HepG2 (cell line): ENCODE results near the gene RELL1. TPM values are rescaled to one million over a fixed set of nuclear protein-coding genes. Genes with fewer than 3 reads are reported as not detected.

Experiments used
- BHLHE40 ChIP-seq: IDR thresholded peaks from 2 replicates; pipeline ENCODE4 v1.6.1; 2011; ENCODE audit warnings: low read length, improper control_type of control experiment
- HOXA3 ChIP-seq: sonication (generic); formaldehyde crosslinking; IDR thresholded peaks from 2 replicates; pipeline ENCODE4 v1.5.0; 2020; ENCODE audit warnings: missing genetic modification reagents
- KMT2B ChIP-seq: IDR thresholded peaks from 2 replicates; pipeline ENCODE4 v1.6.1; 2016; ENCODE audit warnings: missing genetic modification reagents, missing compliant biosample characterization
- MAFG ChIP-seq: sonication (generic); formaldehyde crosslinking; IDR thresholded peaks from 2 replicates; pipeline ENCODE4 v1.5.1; 2020; ENCODE audit warnings: mild to moderate bottlenecking, missing genetic modification reagents
- MTF2 ChIP-seq: sonication (generic); formaldehyde crosslinking; IDR thresholded peaks from 2 replicates; pipeline ENCODE4 v1.5.0; 2020; ENCODE audit warnings: missing genetic modification reagents, borderline replicate concordance
- REPIN1 ChIP-seq: sonication (generic); formaldehyde crosslinking; IDR thresholded peaks from 2 replicates; pipeline ENCODE4 v1.8.0; 2022; ENCODE audit warnings: missing genetic modification reagents, low read depth, mild to moderate bottlenecking, borderline replicate concordance
- SOX13 ChIP-seq, 3 experiments: fragments of 450-650 bp in 1 of 3; sonication (generic) in 1 of 3; formaldehyde crosslinking in 1 of 3; IDR thresholded peaks in 2 of 3; conservative IDR thresholded peaks in 1 of 3; 2 replicates each; pipeline versions ENCODE4 v1.5.0 to v1.6.1; 2016 to 2020; ENCODE audit warnings: antibody characterized with exemption in 1 of 3, mild to moderate bottlenecking in 1 of 3, missing compliant biosample characterization in 1 of 3, missing genetic modification reagents in 1 of 3, moderate library complexity in 1 of 3
- YEATS2 ChIP-seq: sonication (generic); formaldehyde crosslinking; IDR thresholded peaks from 2 replicates; pipeline ENCODE4 v1.4.0; 2020; ENCODE audit warnings: missing genetic modification reagents, borderline replicate concordance
- YY1 ChIP-seq: IDR thresholded peaks from 2 replicates; pipeline ENCODE4 v1.6.1; 2011; ENCODE audit warnings: low read length, low read depth, moderate library complexity, mild to moderate bottlenecking; ENCODE audit not compliant: insufficient read depth, insufficient replicate concordance
- ZNF10 ChIP-seq: sonication (generic); formaldehyde crosslinking; IDR thresholded peaks from 2 replicates; pipeline ENCODE4 v1.4.0; 2020; ENCODE audit warnings: mild to moderate bottlenecking, low read depth, missing genetic modification reagents, borderline replicate concordance
- ZNF124 ChIP-seq: sonication (generic); formaldehyde crosslinking; IDR thresholded peaks from 2 replicates; pipeline ENCODE4 v1.4.0; 2020; ENCODE audit warnings: missing genetic modification reagents
- ZNF224 ChIP-seq: sonication (generic); formaldehyde crosslinking; IDR thresholded peaks from 2 replicates; pipeline ENCODE4 v1.5.0; 2020; ENCODE audit warnings: mild to moderate bottlenecking, missing genetic modification reagents
- ZNF331 ChIP-seq: sonication (generic); formaldehyde crosslinking; IDR thresholded peaks from 2 replicates; pipeline ENCODE4 v1.4.0; 2020; ENCODE audit warnings: missing genetic modification reagents
- ZNF572 ChIP-seq: sonication (generic); formaldehyde crosslinking; IDR thresholded peaks from 2 replicates; pipeline ENCODE4 v1.5.1; 2020; ENCODE audit warnings: mild to moderate bottlenecking, missing genetic modification reagents
- ZNF792 ChIP-seq: IDR thresholded peaks from 2 replicates; pipeline ENCODE4 v1.6.1; 2016
- polyA plus RNA-seq, 8 experiments: library from polyadenylated mRNA; depleted of rRNA in 3 of 8; stranded (reverse) in 7 of 8; unstranded in 1 of 8; fragments of >200 nt; fragmentation: Illumina TruSeq in 4 of 8; extraction: Trizol in 4 of 8; gene quantifications; 2 replicates each; pipeline versions ENCODE4 v1.2.1 to v1.2.3, GENCODE V29; 2011 to 2016; ENCODE audit warnings: low read depth in 4 of 8, missing spikeins in 1 of 8, mixed read lengths in 1 of 8; ENCODE audit not compliant: insufficient read depth in 1 of 8
- total RNA-seq, 5 experiments: library from RNA; depleted of rRNA; stranded (reverse); fragments of >200 nt; fragmentation: Illumina TruSeq; extraction: Trizol; gene quantifications; 2 replicates each; pipeline ENCODE4 v1.2.3, GENCODE V29; 2016; ENCODE audit warnings: low read depth in 1 of 5
- TF ChIP-seq, protein P1 (sequence below): sonication (generic); formaldehyde crosslinking; IDR thresholded peaks from 2 replicates; pipeline ENCODE4 v1.4.0; 2020; ENCODE audit warnings: missing genetic modification reagents
- TF ChIP-seq, protein P2 (sequence below): sonication (generic); formaldehyde crosslinking; IDR thresholded peaks from 2 replicates; pipeline ENCODE4 v1.8.1; 2022; ENCODE audit warnings: mild to moderate bottlenecking, missing genetic modification reagents
- TF ChIP-seq, protein P3 (sequence below): sonication (generic); formaldehyde crosslinking; IDR thresholded peaks from 2 replicates; pipeline ENCODE4 v1.5.0; 2020; ENCODE audit warnings: mild to moderate bottlenecking, missing genetic modification reagents
- TF ChIP-seq, protein P4 (sequence below): sonication (generic); formaldehyde crosslinking; IDR thresholded peaks from 2 replicates; pipeline ENCODE4 v1.5.0; 2020; ENCODE audit warnings: missing genetic modification reagents

The RELL1 gene
- total and polyA plus RNA-seq, 2 of the 13 experiments (the other 11 are each of a cell fraction or from before 2014, with no cell fraction given) = 8.4 to 58.4 TPM

DNA sequence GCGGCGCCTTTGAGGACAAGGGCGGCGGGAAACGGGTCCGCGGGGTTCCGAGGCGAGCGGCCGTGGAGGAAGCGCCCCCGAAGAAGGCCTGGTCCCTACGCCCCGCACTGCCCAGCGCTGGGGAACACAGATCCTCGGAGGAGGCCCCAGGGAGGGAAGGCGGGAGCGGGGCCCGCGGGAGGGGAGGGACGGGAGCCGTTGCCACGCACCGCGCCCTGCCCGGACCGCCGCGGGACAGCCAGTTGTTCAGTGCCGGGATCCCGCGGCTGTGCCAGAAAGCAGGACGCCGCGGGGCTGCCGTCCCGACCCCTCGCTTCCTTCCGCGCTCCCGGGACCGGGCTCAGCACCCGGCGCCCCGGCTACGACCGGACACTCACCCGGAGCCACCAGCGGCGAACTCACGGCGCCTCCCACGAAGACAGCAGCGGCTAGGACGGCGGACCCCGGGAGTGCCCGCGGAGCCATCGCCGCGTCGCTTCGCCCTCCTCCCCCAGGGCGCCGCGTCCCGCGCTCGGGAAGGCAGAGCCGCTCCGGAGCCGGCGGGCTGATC, 278 bp downstream of the RELL1 start (continued):
- TF ChIP-seq ZNF124 = peak; percentile 56; the same call in 1 of the 2 replicates
- no peak for TF ChIP-seq REPIN1
- TF ChIP-seq ZNF10 (CRISPR knock-in tag) = no peak
- TF ChIP-seq ZNF224 (CRISPR knock-in tag) = no peak
- TF ChIP-seq, protein P1, sequence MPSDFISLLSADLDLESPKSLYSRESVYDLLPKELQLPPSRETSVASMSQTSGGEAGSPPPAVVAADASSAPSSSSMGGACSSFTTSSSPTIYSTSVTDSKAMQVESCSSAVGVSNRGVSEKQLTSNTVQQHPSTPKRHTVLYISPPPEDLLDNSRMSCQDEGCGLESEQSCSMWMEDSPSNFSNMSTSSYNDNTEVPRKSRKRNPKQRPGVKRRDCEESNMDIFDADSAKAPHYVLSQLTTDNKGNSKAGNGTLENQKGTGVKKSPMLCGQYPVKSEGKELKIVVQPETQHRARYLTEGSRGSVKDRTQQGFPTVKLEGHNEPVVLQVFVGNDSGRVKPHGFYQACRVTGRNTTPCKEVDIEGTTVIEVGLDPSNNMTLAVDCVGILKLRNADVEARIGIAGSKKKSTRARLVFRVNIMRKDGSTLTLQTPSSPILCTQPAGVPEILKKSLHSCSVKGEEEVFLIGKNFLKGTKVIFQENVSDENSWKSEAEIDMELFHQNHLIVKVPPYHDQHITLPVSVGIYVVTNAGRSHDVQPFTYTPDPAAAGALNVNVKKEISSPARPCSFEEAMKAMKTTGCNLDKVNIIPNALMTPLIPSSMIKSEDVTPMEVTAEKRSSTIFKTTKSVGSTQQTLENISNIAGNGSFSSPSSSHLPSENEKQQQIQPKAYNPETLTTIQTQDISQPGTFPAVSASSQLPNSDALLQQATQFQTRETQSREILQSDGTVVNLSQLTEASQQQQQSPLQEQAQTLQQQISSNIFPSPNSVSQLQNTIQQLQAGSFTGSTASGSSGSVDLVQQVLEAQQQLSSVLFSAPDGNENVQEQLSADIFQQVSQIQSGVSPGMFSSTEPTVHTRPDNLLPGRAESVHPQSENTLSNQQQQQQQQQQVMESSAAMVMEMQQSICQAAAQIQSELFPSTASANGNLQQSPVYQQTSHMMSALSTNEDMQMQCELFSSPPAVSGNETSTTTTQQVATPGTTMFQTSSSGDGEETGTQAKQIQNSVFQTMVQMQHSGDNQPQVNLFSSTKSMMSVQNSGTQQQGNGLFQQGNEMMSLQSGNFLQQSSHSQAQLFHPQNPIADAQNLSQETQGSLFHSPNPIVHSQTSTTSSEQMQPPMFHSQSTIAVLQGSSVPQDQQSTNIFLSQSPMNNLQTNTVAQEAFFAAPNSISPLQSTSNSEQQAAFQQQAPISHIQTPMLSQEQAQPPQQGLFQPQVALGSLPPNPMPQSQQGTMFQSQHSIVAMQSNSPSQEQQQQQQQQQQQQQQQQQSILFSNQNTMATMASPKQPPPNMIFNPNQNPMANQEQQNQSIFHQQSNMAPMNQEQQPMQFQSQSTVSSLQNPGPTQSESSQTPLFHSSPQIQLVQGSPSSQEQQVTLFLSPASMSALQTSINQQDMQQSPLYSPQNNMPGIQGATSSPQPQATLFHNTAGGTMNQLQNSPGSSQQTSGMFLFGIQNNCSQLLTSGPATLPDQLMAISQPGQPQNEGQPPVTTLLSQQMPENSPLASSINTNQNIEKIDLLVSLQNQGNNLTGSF (CRISPR knock-in tag) = no peak
- no peak for TF ChIP-seq BHLHE40
- TF ChIP-seq YY1 = peak; percentile 76
- TF ChIP-seq MTF2 (CRISPR knock-in tag) = no peak
- TF ChIP-seq, protein P2, sequence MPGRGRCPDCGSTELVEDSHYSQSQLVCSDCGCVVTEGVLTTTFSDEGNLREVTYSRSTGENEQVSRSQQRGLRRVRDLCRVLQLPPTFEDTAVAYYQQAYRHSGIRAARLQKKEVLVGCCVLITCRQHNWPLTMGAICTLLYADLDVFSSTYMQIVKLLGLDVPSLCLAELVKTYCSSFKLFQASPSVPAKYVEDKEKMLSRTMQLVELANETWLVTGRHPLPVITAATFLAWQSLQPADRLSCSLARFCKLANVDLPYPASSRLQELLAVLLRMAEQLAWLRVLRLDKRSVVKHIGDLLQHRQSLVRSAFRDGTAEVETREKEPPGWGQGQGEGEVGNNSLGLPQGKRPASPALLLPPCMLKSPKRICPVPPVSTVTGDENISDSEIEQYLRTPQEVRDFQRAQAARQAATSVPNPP = no peak
- TF ChIP-seq, protein P3, sequence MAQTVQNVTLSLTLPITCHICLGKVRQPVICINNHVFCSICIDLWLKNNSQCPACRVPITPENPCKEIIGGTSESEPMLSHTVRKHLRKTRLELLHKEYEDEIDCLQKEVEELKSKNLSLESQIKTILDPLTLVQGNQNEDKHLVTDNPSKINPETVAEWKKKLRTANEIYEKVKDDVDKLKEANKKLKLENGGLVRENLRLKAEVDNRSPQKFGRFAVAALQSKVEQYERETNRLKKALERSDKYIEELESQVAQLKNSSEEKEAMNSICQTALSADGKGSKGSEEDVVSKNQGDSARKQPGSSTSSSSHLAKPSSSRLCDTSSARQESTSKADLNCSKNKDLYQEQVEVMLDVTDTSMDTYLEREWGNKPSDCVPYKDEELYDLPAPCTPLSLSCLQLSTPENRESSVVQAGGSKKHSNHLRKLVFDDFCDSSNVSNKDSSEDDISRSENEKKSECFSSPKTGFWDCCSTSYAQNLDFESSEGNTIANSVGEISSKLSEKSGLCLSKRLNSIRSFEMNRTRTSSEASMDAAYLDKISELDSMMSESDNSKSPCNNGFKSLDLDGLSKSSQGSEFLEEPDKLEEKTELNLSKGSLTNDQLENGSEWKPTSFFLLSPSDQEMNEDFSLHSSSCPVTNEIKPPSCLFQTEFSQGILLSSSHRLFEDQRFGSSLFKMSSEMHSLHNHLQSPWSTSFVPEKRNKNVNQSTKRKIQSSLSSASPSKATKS (CRISPR knock-in tag) = no peak
- TF ChIP-seq YEATS2 = no peak
- TF ChIP-seq SOX13 (IDR thresholded peaks at IDR 0.05) = no peak
- TF ChIP-seq SOX13 (CRISPR knock-in tag; conservative IDR thresholded peaks at IDR 0.05 in 1 of 2, IDR thresholded peaks at IDR 0.05 in 1 of 2) = no peak; a peak in 1 of 4 replicates
- TF ChIP-seq HOXA3 (CRISPR knock-in tag) = no peak
- TF ChIP-seq ZNF792 (CRISPR knock-in tag) = peak; percentile 0; the same call in 1 of the 2 replicates
- peak; percentile 22; the same call in 1 of the 2 replicates for TF ChIP-seq MAFG (CRISPR knock-in tag)
- peak; percentile 28; the same call in 1 of the 2 replicates for TF ChIP-seq ZNF331 (CRISPR knock-in tag)
- TF ChIP-seq KMT2B (CRISPR knock-in tag) = no peak
- no peak for TF ChIP-seq ZNF572 (CRISPR knock-in tag)
- TF ChIP-seq, protein P4, sequence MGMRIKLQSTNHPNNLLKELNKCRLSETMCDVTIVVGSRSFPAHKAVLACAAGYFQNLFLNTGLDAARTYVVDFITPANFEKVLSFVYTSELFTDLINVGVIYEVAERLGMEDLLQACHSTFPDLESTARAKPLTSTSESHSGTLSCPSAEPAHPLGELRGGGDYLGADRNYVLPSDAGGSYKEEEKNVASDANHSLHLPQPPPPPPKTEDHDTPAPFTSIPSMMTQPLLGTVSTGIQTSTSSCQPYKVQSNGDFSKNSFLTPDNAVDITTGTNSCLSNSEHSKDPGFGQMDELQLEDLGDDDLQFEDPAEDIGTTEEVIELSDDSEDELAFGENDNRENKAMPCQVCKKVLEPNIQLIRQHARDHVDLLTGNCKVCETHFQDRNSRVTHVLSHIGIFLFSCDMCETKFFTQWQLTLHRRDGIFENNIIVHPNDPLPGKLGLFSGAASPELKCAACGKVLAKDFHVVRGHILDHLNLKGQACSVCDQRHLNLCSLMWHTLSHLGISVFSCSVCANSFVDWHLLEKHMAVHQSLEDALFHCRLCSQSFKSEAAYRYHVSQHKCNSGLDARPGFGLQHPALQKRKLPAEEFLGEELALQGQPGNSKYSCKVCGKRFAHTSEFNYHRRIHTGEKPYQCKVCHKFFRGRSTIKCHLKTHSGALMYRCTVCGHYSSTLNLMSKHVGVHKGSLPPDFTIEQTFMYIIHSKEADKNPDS = no peak
